Measurements from ENCODE around the gene RASAL1.

DNA sequence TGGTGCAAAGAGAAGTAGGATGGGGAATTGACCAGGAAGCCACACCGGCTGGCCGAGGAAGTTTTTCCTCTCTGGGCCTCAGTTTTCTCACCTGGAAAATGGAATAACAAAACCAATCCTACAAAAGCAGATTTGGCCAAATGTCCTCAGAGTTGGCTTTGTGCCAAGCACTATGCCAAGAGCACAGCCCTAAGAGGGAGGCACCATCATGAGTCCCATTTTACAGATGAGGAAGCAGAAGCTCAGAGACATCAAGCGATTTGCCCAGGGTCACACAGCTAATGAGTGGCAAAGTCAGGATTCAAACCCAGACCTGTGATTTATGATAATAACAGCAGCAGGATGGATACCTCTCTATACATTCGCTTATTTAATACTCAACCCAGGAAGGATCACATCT lies 27.3 kb downstream of the RASAL1 start:
- TF ChIP-seq HDAC2 (IDR thresholded peaks at IDR 0.05) (no peak), POLR2A (IDR thresholded peaks at IDR 0.05; ENCODE audit: low read length) (no peak), CHD4 (IDR thresholded peaks at IDR 0.05; ENCODE audit: borderline replicate concordance) (no peak), RCOR1 (IDR thresholded peaks at IDR 0.05; ENCODE audit: low read depth, low read length) (no peak)
- TF ChIP-seq, protein P1, sequence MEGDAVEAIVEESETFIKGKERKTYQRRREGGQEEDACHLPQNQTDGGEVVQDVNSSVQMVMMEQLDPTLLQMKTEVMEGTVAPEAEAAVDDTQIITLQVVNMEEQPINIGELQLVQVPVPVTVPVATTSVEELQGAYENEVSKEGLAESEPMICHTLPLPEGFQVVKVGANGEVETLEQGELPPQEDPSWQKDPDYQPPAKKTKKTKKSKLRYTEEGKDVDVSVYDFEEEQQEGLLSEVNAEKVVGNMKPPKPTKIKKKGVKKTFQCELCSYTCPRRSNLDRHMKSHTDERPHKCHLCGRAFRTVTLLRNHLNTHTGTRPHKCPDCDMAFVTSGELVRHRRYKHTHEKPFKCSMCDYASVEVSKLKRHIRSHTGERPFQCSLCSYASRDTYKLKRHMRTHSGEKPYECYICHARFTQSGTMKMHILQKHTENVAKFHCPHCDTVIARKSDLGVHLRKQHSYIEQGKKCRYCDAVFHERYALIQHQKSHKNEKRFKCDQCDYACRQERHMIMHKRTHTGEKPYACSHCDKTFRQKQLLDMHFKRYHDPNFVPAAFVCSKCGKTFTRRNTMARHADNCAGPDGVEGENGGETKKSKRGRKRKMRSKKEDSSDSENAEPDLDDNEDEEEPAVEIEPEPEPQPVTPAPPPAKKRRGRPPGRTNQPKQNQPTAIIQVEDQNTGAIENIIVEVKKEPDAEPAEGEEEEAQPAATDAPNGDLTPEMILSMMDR (IDR thresholded peaks at IDR 0.05) = no peak
